ENCODE data around the gene HNMT. TPM values are rescaled to one million over a fixed set of nuclear protein-coding genes. Genes with fewer than 3 reads are reported as not detected.

Gene HNMT
- total and polyA plus RNA-seq, 5 experiments from 2014 or later = 0.11 to 0.46 (median 0.34) TPM; not detected in 2

GRCh38 chr2:137938204-137938603, 26.1 kb upstream of the HNMT start:
- POLR2A ChIA-PET = no interaction called here
- Mint-ChIP-seq H3K4me1 (no peaks in the 10 kb centered on the region), H3K27me3 (peaks cover 0 to 11% (median 2%) of the 10 kb centered on the region in 5 donors), H3K4me3 (no peak overlapping the region), H3K9me3 (peaks cover 0 to 5% (median 0%) of the 10 kb centered on the region in 9 donors), H3K36me3 (peaks cover 0 to 5% (median 0%) of the 10 kb centered on the region in 3 donors), H3K27ac (no peak overlapping the region)
- DNase-seq (no peak), ATAC-seq (no peak)

DNA sequence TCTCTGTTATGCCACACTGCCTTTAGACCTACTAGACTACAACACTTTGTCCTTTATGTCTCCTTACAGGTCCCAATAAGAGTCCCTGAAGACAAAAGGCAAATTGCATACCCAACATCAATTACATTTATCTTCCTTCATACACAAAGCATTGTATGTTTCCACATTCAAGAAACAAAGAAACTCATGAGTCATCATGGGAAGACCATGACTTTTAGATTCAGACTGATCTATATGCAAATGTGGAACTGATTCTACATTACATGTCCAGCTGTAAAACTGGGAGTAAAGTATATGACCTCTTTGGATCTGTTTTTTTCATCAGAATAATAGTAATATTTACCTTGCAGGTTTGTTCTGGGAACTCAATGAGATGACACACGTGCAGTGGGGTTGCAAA, 25.2 kb upstream of the HNMT start:
- POLR2A ChIA-PET = no interaction called here
- Mint-ChIP-seq H3K4me1 (no peaks in the 10 kb centered on the region), H3K9me3 (peaks cover 0 to 5% (median 0%) of the 10 kb centered on the region in 9 donors), H3K27ac (no peak overlapping the region), H3K27me3 (peaks cover 0 to 10% (median 2%) of the 10 kb centered on the region in 5 donors), H3K36me3 (peaks cover 0 to 5% (median 0%) of the 10 kb centered on the region in 3 donors), H3K4me3 (no peak overlapping the region)
- no peak for DNase-seq
- no peak for ATAC-seq

DNA sequence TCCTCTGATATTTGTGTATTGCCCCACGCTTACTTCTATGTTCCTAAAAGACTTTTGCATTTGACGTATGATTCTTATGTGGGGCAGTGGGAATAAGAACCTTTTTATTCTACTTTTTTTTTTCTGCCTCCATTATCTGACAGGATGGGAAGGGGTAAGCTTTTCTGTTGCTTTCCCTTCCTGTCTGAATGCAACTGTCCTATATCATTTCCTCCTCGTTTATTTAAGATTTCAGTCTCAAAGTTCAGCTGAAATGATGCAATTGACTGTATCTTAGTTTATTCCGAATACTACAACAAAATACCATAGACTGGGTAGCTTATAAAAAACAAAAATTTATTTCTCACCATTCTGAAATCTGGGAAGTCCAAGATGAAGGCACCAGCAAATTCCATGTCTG, 24.1 kb upstream of the HNMT start:
- peaks cover 0 to 3% (median 0%) of the 10 kb centered on the region in 9 donors for H3K9me3 Mint-ChIP-seq
- H3K4me3 Mint-ChIP-seq = no peak overlapping the region
- no peak overlapping the region for H3K27ac Mint-ChIP-seq
- no peaks in the 10 kb centered on the region for H3K4me1 Mint-ChIP-seq
- POLR2A ChIA-PET = no interaction called here
- DNase-seq = no peak
- ATAC-seq = no peak
- H3K36me3 Mint-ChIP-seq = peaks cover 0 to 4% (median 0%) of the 10 kb centered on the region in 3 donors
- peaks cover 0 to 9% (median 2%) of the 10 kb centered on the region in 5 donors for H3K27me3 Mint-ChIP-seq

GRCh38 chr2:137942037-137942832, 22.0 kb upstream of the HNMT start:
- POLR2A ChIA-PET = no interaction called here
- H3K27me3 Mint-ChIP-seq = peaks cover 0 to 16% (median 2%) of the 10 kb centered on the region in 5 donors
- DNase-seq = no peak
- H3K9me3 Mint-ChIP-seq = no peaks in the 10 kb centered on the region
- ATAC-seq = no peak
- H3K27ac Mint-ChIP-seq = no peak overlapping the region
- H3K36me3 Mint-ChIP-seq = no peaks in the 10 kb centered on the region
- no peaks in the 10 kb centered on the region for H3K4me1 Mint-ChIP-seq
- H3K4me3 Mint-ChIP-seq = no peak overlapping the region

DNA sequence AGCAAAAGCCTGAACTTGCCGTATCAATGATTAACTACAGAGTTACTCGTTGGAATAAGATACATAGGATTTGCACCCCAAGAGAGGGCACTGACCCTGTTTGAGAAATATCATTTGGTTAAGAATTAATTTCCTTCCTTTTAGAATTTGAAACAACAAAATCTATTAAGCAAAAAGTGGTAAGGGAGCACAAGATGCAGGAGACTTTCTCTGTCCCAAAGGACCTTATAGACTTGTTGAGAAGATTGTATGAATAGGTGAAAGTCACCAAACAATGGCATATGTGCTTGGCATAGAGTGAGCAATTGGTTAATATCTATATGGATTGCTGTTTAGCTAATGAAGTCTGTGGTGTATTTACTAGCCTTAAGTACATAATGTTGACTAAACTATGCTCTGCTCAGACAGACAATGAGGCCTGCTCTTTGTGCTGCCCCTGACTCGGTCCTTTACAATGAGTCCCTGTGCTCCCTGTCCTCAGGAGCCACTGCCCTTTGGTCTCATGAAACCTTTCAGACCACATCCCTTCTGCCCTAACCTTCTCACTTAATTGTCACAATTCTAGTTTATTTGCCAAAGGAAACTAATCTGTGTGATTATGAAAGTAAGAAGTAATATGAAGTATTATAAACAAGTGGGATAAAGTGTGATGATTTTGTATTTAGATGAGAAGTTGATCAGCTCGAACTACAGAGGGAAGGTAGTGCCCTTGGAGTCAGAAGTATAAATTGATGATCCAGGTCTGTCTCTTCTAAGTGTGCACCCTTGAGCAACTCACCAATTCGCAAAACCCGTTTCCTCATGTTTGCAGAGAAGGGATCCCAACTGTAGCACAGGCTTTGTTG, 21.2 kb upstream of the HNMT start:
- no peaks in the 10 kb centered on the region for H3K9me3 Mint-ChIP-seq
- no peaks in the 10 kb centered on the region for H3K4me1 Mint-ChIP-seq
- H3K4me3 Mint-ChIP-seq = no peak overlapping the region
- POLR2A ChIA-PET = no interaction called here
- peaks cover 0 to 17% (median 2%) of the 10 kb centered on the region in 5 donors for H3K27me3 Mint-ChIP-seq
- H3K36me3 Mint-ChIP-seq = no peaks in the 10 kb centered on the region
- ATAC-seq = no peak
- no peak overlapping the region for H3K27ac Mint-ChIP-seq
- DNase-seq = no peak

GRCh38 chr2:137943678-137944347, 20.5 kb upstream of the HNMT start:
- no peak overlapping the region for H3K4me3 Mint-ChIP-seq
- no peaks in the 10 kb centered on the region for H3K4me1 Mint-ChIP-seq
- no peak overlapping the region for H3K27ac Mint-ChIP-seq
- no peaks in the 10 kb centered on the region for H3K36me3 Mint-ChIP-seq
- H3K9me3 Mint-ChIP-seq = no peaks in the 10 kb centered on the region
- ATAC-seq (no peak), DNase-seq (no peak)
- peaks cover 0 to 17% (median 2%) of the 10 kb centered on the region in 5 donors for H3K27me3 Mint-ChIP-seq
- POLR2A ChIA-PET = no interaction called here

DNA sequence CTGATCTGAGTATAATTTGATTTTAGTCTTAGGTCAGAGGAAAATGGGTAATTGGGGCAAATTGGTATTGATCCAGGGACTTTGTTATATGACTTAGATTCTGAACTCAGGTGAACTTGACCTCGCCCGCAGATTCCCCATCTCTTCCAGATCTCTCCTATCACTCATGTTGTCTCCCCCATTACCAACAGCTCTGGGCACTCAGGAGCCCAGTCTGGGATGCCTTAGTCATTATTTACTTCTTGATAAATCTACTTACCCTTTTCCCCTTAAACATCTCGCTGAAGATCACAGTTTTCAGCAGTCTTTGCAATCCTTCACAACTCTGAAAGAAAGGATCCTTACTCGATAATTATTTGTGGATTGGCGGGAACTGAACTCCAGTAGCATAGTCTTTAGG, 19.6 kb upstream of the HNMT start:
- ATAC-seq (no peak), DNase-seq (no peak)
- Mint-ChIP-seq H3K4me3 (no peak overlapping the region), H3K9me3 (no peaks in the 10 kb centered on the region), H3K36me3 (no peaks in the 10 kb centered on the region), H3K27ac (no peak overlapping the region), H3K4me1 (no peaks in the 10 kb centered on the region), H3K27me3 (peaks cover 0 to 15% (median 2%) of the 10 kb centered on the region in 5 donors)
- POLR2A ChIA-PET = no interaction called here

DNA sequence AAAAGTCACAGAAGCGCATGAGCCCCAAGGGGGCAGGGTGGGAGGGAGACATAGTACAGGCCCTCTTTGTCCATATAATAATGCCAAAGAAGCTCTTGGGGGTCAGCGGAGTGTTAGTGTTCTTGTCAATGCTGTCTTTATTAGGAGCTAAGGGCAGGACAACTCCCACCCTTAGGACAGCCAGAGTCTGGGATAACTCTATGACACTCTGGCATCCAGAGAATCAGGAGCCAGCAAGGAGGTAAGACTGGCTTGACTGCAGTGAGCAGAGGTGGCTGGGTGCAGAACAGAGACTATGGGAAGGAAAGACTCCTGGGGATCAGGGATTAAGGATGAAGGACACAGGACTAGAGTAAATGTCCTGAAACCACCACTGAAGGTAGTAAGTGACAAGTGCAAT, 19.0 kb upstream of the HNMT start:
- POLR2A ChIA-PET = no interaction called here
- Mint-ChIP-seq H3K4me3 (no peak overlapping the region), H3K27ac (no peak overlapping the region), H3K9me3 (no peaks in the 10 kb centered on the region), H3K4me1 (no peaks in the 10 kb centered on the region), H3K36me3 (no peaks in the 10 kb centered on the region), H3K27me3 (peaks cover 0 to 10% (median 2%) of the 10 kb centered on the region in 5 donors)
- no peak for ATAC-seq
- no peak for DNase-seq

DNA sequence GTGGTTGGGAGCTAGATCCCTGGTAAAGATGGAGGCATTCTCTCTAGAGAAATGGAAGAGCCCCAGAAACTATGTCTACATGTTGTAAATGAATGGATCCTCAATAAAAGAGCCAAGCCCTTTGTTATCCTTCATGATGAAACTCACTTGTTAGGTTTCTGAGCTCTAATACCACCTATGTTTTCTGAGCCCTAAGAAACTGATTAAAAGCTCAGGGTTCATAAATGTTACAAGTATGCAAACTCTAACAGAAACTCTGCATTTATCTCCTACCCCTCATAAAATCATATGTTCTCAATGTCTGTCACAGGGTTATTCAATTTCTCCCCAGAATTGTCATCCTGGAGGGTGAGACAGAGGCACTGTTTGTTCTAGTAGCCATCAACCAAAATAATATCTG, 18.0 kb upstream of the HNMT start:
- Mint-ChIP-seq H3K4me3 (no peak overlapping the region), H3K27me3 (peaks cover 0 to 9% (median 2%) of the 10 kb centered on the region in 5 donors), H3K4me1 (no peaks in the 10 kb centered on the region), H3K36me3 (no peaks in the 10 kb centered on the region), H3K27ac (no peak overlapping the region), H3K9me3 (no peaks in the 10 kb centered on the region)
- ATAC-seq (no peak), DNase-seq (no peak)
- POLR2A ChIA-PET = no interaction called here

DNA sequence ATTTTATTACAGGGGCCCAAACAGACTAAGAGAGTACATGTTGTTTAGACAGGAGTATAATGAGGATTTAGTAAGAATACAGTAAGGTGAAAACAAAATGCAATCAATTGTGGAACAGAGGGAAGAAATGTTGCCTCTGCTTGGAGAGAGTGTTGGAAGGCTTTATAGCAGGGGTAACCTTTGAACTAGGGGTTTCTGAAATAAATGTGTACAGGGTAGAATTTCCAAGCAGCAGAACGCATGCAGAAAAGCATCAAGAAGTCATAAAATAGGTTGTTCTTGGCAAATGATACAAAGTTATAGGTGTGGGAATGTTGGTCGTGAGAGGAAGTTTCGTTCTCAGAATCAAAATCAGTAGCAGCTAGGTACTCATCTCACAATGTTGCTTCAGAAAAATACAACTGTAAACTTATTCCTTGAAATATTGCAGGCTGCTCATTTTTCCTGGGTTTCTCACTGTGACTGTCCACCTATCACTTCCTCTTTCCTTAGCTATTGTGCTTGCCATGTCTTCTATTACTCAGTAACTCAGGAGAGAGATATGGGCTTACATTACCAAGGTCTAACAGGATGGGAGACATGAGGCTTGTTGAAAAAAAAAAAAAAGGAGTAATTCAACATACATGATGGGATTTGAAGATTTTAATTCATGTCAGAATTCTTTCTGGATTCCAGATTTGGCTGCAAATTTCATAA, 17.1 kb upstream of the HNMT start:
- Mint-ChIP-seq H3K27ac (no peak overlapping the region), H3K4me3 (no peak overlapping the region), H3K36me3 (no peaks in the 10 kb centered on the region), H3K4me1 (peaks cover 0 to 4% (median under 1%) of the 10 kb centered on the region in 4 donors), H3K9me3 (no peaks in the 10 kb centered on the region), H3K27me3 (peaks cover 0 to 9% (median 2%) of the 10 kb centered on the region in 5 donors)
- no peak for DNase-seq
- POLR2A ChIA-PET = no interaction called here
- no peak for ATAC-seq

GRCh38 chr2:137947728-137948336, 16.4 kb upstream of the HNMT start:
- POLR2A ChIA-PET = no interaction called here

DNA sequence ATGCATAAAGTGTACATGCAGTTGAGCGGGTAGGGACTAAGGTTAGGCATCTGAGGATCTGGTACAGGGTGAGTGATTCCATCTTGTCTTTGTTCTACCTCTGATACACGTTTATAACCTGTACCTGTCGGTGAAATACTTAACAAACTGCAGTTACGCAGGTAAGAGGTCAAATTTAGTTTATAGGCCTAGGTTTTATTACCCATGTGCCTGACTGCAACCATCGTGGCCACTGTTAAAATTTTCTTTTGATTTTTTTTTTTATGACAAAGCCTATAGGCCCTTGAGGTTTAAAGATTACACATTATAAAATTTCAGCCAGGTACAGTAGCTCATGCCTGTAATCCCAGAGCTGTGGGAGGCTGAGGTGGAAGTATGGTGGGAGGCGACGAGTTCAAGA, 15.4 kb upstream of the HNMT start:
- DNase-seq (no peak), ATAC-seq (no peak)
- H3K4me1 Mint-ChIP-seq = peaks cover 0 to 6% (median 6%) of the 10 kb centered on the region in 4 donors
- no peak overlapping the region for H3K4me3 Mint-ChIP-seq
- peaks cover 0 to 9% (median 0%) of the 10 kb centered on the region in 5 donors for H3K27me3 Mint-ChIP-seq
- H3K36me3 Mint-ChIP-seq = no peaks in the 10 kb centered on the region
- no peak overlapping the region for H3K27ac Mint-ChIP-seq
- H3K9me3 Mint-ChIP-seq = no peaks in the 10 kb centered on the region
- POLR2A ChIA-PET = no interaction called here

More at GRCh38 chr2:137947728-137948336, 16.4 kb upstream of the HNMT start:
- no peak overlapping the region for H3K27ac Mint-ChIP-seq
- peak in 6 of 10 donors; percentile 1 to 66 (median 9) for DNase-seq
- no peaks in the 10 kb centered on the region for H3K9me3 Mint-ChIP-seq
- no peak overlapping the region for H3K4me3 Mint-ChIP-seq
- peaks cover 0 to 9% (median 0%) of the 10 kb centered on the region in 5 donors for H3K27me3 Mint-ChIP-seq
- H3K4me1 Mint-ChIP-seq = peaks cover 0 to 5% (median 3%) of the 10 kb centered on the region in 4 donors
- no peaks in the 10 kb centered on the region for H3K36me3 Mint-ChIP-seq
- no peak for ATAC-seq

All from naive thymus-derived CD8-positive, alpha-beta T cell (primary cell).